Endothelial cell of umbilical vein (primary cell): Measurements from ENCODE around the gene SEMA7A. TPM values are rescaled to one million over a fixed set of nuclear protein-coding genes. Genes with fewer than 3 reads are reported as not detected.

Experiments
- BruUV-seq: library from RNA; stranded (reverse); fragments of 400-500 nt; replicated peaks from 2 replicates; lab custom pipeline; 2021; lab: Mats Ljungman, UMichigan
- CTCF ChIA-PET: fragments of 300-600, 350-600 bp; sonication (Branson Sonifier 250); formaldehyde crosslinking; loops from one replicate; lab custom pipeline; 2021; ENCODE audit warnings: antibody characterized with exemption, inconsistent platforms; lab: Charles Lee
- POLR2A ChIA-PET: fragments of 300-600, 350-600 bp; sonication (Branson Sonifier 250); formaldehyde crosslinking; loops from one replicate; lab custom pipeline; 2021; ENCODE audit warnings: antibody characterized with exemption, inconsistent platforms; lab: Charles Lee
- DNase-seq: peaks from one replicate; pipeline ENCODE4 v3.0.0-alpha.2; 2011; ENCODE audit warnings: low read depth, low spot score
- FAIRE-seq: peaks from 2 replicates; lab custom pipeline; 2011; peaks lifted over from hg19 to GRCh38; lab: Jason Lieb, UNC
- H2AFZ ChIP-seq: 2 replicates; pipeline ENCODE4 v1.6.0; 2012; ENCODE audit warnings: low read depth, low read length, control low read depth, inconsistent platforms
- H3K27ac ChIP-seq: 2 replicates; pipeline ENCODE4 v1.5.1; 2011; ENCODE audit warnings: low read depth, mild to moderate bottlenecking, control low read depth, low read length, moderate library complexity; ENCODE audit not compliant: insufficient read depth
- H3K27me3 ChIP-seq, 2 experiments: 2 replicates each; pipeline versions ENCODE4 v1.6.0 to v1.6.1; 2011; ENCODE audit warnings: low read length in 2 of 2, mixed read lengths in 1 of 2; ENCODE audit not compliant: control insufficient read depth in 2 of 2, insufficient read depth in 2 of 2
- H3K36me3 ChIP-seq, 2 experiments: 2 replicates in 1 of 2; 3 replicates in 1 of 2; pipeline ENCODE4 v1.5.1; 2011; ENCODE audit warnings: low read length in 2 of 2, mild to moderate bottlenecking in 1 of 2, moderate library complexity in 1 of 2; ENCODE audit not compliant: control insufficient read depth in 2 of 2, insufficient read depth in 2 of 2; ENCODE audit errors: extremely low read depth in 1 of 2
- H3K4me1 ChIP-seq: 3 replicates; pipeline ENCODE4 v1.5.1; 2011; ENCODE audit warnings: mild to moderate bottlenecking, low read length; ENCODE audit not compliant: control insufficient read depth, insufficient read depth; ENCODE audit errors: extremely low read depth
- H3K4me2 ChIP-seq: 2 replicates; pipeline ENCODE4 v1.6.1; 2011; ENCODE audit warnings: low read length, control low read depth, mixed read lengths; ENCODE audit not compliant: insufficient read depth
- H3K4me3 ChIP-seq, 3 experiments: fragments of 200-600 bp in 1 of 3; sonication (generic), shearing (Covaris generic) in 1 of 3; replicated peaks in 1 of 3; 2 replicates each; pipeline ENCODE4 v1.5.1; 2011 to 2016; ENCODE audit warnings: control low read depth in 3 of 3, low read length in 3 of 3, mild to moderate bottlenecking in 2 of 3, inconsistent platforms in 1 of 3, low read depth in 1 of 3, moderate library complexity in 1 of 3; ENCODE audit not compliant: insufficient read depth in 1 of 3
- H3K79me2 ChIP-seq: 2 replicates; pipeline ENCODE4 v1.6.0; 2012; ENCODE audit warnings: low read length, inconsistent platforms; ENCODE audit not compliant: control insufficient read depth, insufficient read depth
- H3K9ac ChIP-seq: replicated peaks from 2 replicates; pipeline ENCODE3; 2011; ENCODE audit warnings: low read length, control low read depth; ENCODE audit not compliant: insufficient read depth; ENCODE audit errors: extremely low read depth
- H3K9me1 ChIP-seq: replicated peaks from 3 replicates; pipeline ENCODE4 v1.6.0; 2011; ENCODE audit warnings: mild to moderate bottlenecking, low read length; ENCODE audit not compliant: control insufficient read depth, insufficient read depth; ENCODE audit errors: extremely low read depth
- H3K9me3 ChIP-seq: replicated peaks from 2 replicates; pipeline ENCODE4 v1.5.1; 2012; ENCODE audit warnings: low read length, inconsistent platforms; ENCODE audit not compliant: control insufficient read depth, insufficient read depth
- H4K20me1 ChIP-seq: replicated peaks from 2 replicates; pipeline ENCODE3; 2011; ENCODE audit warnings: mild to moderate bottlenecking, low read length; ENCODE audit not compliant: control insufficient read depth, insufficient read depth; ENCODE audit errors: extremely low read depth
- CTCF ChIP-seq, 2 donors: IDR thresholded peaks; 1 replicate in 1 of 2; 2 replicates in 1 of 2; pipeline ENCODE4 v1.5.1; 2011; ENCODE audit warnings: low read length in 2 of 2, mild to moderate bottlenecking in 2 of 2, moderate library complexity in 2 of 2, control low read depth in 1 of 2, inconsistent platforms in 1 of 2, low read depth in 1 of 2; ENCODE audit not compliant: insufficient read depth in 1 of 2; ENCODE audit errors: extremely low read depth in 1 of 2
- EZH2 ChIP-seq: IDR thresholded peaks from 2 replicates; pipeline ENCODE4 v1.6.1; 2012; ENCODE audit warnings: borderline replicate concordance, low read depth, mild to moderate bottlenecking, moderate library complexity, low read length, inconsistent platforms; ENCODE audit not compliant: severe bottlenecking
- FOS ChIP-seq: IDR thresholded peaks from 2 replicates; pipeline ENCODE4 v1.6.1; 2011; ENCODE audit warnings: mild to moderate bottlenecking, low read length, moderate library complexity, borderline replicate concordance; ENCODE audit not compliant: insufficient read depth
- GATA2 ChIP-seq: IDR thresholded peaks from 2 replicates; pipeline ENCODE4 v1.7.0; 2011; ENCODE audit warnings: low read depth, mild to moderate bottlenecking, moderate library complexity, mixed read lengths, low read length; ENCODE audit not compliant: insufficient read length, insufficient read depth
- JUN ChIP-seq: IDR thresholded peaks from 2 replicates; pipeline ENCODE4 v1.6.1; 2011; ENCODE audit warnings: borderline replicate concordance, low read depth; ENCODE audit not compliant: insufficient read length, insufficient read depth
- MAX ChIP-seq: IDR thresholded peaks from 2 replicates; pipeline ENCODE4 v1.6.1; 2011; ENCODE audit not compliant: insufficient read depth, insufficient read length
- MYC ChIP-seq: IDR thresholded peaks from one replicate; pipeline ENCODE4 v1.6.1; 2011; ENCODE audit warnings: mild to moderate bottlenecking, low read depth, low read length
- POLR2A ChIP-seq: IDR thresholded peaks from 2 replicates; pipeline ENCODE4 v1.6.1; 2012; ENCODE audit warnings: low read depth, mild to moderate bottlenecking, control low read depth, low read length
- POLR2AphosphoS5 ChIP-seq: IDR thresholded peaks from 2 replicates; pipeline ENCODE4 v1.6.1; 2012; ENCODE audit warnings: low read depth, mild to moderate bottlenecking, control low read depth, low read length, moderate library complexity; ENCODE audit not compliant: insufficient read depth
- dilution Hi-C: fragments of 300-500 bp; cut with MboI; formaldehyde crosslinking; loops from one replicate; pipeline ENCODE4 v1.15.0; 2019; ENCODE audit warnings: low sequenced_read_pairs; ENCODE audit not compliant: extremely low pct_ligation_motif_present
- intact Hi-C: fragments of 100-400 bp; cut with micrococcal nuclease; formaldehyde crosslinking; loops from one replicate; pipeline ENCODE4 v1.10.0; 2022
- polyA plus RNA-seq, 4 experiments: library from polyadenylated mRNA; depleted of rRNA in 3 of 4; stranded (reverse) in 3 of 4; unstranded in 1 of 4; fragments of >200 nt; gene quantifications; 2 replicates each; pipeline versions ENCODE4 v1.2.1 to v1.2.3, GENCODE V29; 2011 to 2012; ENCODE audit warnings: missing spikeins in 1 of 4
- total RNA-seq: library from RNA; stranded (reverse); gene quantifications from 2 replicates; pipeline ENCODE4 v1.2.3, GENCODE V29; 2021

The SEMA7A gene
- total and polyA plus RNA-seq, 2 donors (not counting 3 experiments of a cell fraction or from before 2014, with no cell fraction given) = 1.7 to 2.0 TPM

GRCh38 chr15:74367296-74367854, 66.4 kb downstream of the SEMA7A start, which contains the start of gene CYP11A1:
Gene CYP11A1 (minus strand): TSS chr15:74367646. CDS start chr15:74367585, 61 bp downstream.
- dilution Hi-C loops = no loop called here
- Histone ChIP-seq H3K4me2 (no peak within 1 kb of the TSS), H3K4me1 (peaks cover 3% of the 10 kb centered on the region), H3K9me1 (no peaks in the 10 kb centered on the region), H4K20me1 (no peaks in the 10 kb centered on the region), H3K9me3 (no peaks in the 10 kb centered on the region), H3K27me3 (peaks cover 19 to 34% of the 10 kb centered on the region in 2 experiments), H3K27ac (no peak within 1 kb of the TSS), H3K9ac (no peak within 1 kb of the TSS), H3K4me3 (no peak within 1 kb of the TSS), H2AFZ (no peak within 1 kb of the TSS), H3K36me3 (no peaks in the 10 kb centered on the region), H3K79me2 (no peaks in the 10 kb centered on the region)
- no peak for FAIRE-seq
- TF ChIP-seq MYC (no peak), POLR2A (no peak), FOS (no peak), GATA2 (no peak), MAX (no peak), POLR2AphosphoS5 (no peak), CTCF (IDR thresholded peaks at IDR 0.05; ENCODE audit: extremely low read depth in 1 of 2, insufficient read depth in 1 of 2, low read depth in 1 of 2, low read length in 2 of 2) (no peak), EZH2 (no peak), JUN (no peak)
- no TSS peak for BruUV-seq
- DNase-seq = no peak
- ChIA-PET POLR2A (no interaction called here), CTCF (interaction anchor here (0.9 to 1.4 kb wide), 3 partner anchors 15 to 401 kb away, joined by 3 to 4 read pairs (median 3); no protein-coding TSS in a partner anchor)
- intact Hi-C loops = no loop called here
